Activated CD4-positive, CD25-positive, alpha-beta regulatory T cell treated with anti-CD3 and anti-CD28 coated beads, Interleukin-2, amount 50 U/mL, for 16 hours (primary cell): ENCODE results near the gene VARS2.

Experiments used
- DNase-seq: peaks from one replicate; pipeline ENCODE4 v3.0.0-alpha.2; 2020; ENCODE audit warnings: low read depth, low spot score

The VARS2 gene

GRCh38 chr6:30928677-30929076 lies 14.6 kb downstream of the VARS2 start:
- no peak for DNase-seq

DNA sequence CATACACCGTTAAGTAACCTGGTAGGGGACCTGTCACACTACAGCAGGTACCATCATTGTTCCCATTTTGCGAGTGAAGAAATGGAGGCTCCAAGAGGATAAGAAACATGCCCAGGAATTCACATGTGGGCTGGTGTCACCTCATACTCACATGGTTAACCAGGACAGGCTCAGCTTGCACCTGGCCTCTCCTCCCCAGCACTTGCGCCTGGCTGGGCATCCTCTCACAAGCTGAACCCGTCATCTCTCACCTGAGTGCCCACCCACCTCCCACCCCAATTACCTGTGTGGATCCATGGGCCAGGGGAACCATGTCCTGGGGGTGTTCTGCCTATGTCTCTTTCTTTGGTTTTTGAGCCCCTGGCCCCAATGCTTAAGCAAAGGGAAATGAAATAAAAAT lies 16.5 kb downstream of the VARS2 start:
- DNase-seq = no peak

GRCh38 chr6:30931272-30931671 lies 17.2 kb downstream of the VARS2 start:
- DNase-seq = no peak

DNA sequence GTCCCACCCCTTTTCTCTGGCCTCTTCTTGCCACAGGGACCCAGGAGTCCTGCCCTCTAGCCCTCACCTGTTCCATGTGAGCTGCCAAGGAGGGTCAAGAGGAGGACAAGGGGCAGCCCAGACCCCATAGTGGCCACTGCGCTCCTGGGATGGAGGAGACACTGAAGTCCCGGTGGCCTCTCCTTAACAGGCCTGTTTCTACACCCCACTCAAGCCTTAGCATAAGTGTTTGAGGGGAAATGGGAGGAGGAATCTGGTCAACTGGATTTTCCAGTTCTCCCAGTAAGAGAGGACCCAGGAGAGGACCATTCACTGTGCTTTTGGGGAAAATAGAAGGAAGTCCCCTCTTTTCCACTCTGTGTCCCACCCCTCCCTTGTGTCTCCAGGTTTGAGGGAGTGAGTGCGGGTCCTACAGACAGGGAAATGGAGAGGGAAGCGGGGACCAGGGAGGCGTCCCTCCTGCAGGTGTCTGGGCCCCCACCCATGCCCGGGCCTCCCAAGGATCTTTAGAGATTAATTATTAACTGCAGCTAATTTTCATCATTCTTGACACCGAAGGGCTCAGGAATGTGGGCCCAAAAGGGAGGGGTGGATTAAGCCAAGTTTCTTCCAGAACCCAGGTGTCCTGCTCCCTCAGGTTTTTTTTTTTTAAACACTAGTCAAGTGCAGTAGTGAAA lies 18.1 kb downstream of the VARS2 start, which contains the start of gene SFTA2:
TSS of gene SFTA2 (minus strand) at position 202 of the 677 bp plus-strand sequence. CDS start at position 128, 74 bp downstream.
- DNase-seq = no peak

DNA sequence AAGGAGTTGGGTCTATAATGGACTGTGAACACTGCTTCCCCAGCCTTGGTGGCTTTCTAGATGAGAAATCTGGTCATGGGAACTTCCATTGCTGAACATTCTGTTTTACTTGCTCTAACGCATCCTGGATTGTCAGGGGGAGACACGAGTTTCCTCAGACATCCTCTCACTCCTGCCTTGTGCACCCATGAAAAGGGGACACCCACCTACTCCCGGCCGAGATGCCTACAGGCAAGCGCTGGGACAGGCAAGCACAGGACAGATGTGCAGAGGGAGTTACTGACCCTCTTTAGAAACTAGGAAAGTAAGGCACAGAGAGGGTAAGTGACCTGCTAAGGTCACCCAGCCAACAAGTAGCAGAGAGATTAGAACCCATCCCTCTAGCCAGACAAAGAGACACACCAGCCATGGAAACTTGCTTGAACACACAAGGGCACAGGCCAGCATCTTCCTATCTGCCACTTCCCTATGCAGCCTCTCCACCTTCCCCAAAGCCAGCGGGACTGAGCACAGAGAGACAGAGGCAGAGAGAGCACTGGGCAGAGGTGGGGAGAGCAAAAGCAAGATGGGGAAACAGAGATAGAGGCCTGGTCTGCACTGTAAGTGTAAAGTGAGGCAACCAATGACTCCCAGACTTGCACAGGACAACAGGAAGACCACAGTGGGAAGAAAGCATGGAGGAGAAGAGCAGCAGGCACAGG lies 18.8 kb downstream of the VARS2 start:
- no peak for DNase-seq

- no peak for DNase-seq
Measured at GRCh38 chr6:30935018-30935417, 21.0 kb downstream of the VARS2 start.

- no peak for DNase-seq
Measured at GRCh38 chr6:30937265-30937664, 23.2 kb downstream of the VARS2 start.

DNA sequence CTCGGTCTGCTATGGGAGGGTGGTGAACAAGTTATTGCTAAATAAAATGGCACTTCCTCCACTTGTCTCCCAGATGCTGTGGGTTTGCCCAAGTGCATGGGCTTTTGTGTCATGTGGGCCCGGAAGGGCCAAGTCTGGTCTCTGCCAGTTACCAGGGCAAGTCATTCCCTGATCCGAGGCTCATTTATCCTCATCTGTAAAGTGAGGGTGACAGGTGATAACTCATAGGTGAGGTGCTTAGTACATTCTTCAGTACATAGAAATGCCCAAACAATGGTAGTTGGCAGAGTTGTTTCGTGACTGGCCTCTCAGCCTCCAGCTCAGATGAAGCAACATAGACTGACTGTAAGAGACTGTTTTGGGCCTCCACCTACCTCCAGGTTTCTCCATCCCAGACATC lies 24.7 kb downstream of the VARS2 start:
- DNase-seq = no peak

DNA sequence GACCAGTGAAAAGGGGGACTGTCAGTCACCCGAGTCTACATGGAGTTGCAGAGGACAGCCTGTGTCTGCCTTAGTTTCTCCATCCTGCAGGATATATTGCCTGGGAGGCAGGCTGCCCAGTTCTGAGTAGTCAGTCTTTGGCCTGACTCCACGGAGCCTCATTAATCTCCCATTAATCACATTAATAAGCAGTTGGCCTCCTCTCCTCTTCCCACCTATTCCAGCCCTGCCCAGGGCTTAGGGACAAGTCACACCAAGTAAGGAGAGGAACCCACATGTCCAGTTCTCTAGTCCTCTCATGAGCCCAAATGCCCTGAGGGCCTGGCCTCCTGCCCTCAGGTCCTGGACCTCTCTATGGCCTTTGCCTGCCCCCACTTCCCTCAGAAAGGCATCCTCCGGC lies 25.4 kb downstream of the VARS2 start:
- no peak for DNase-seq

DNA sequence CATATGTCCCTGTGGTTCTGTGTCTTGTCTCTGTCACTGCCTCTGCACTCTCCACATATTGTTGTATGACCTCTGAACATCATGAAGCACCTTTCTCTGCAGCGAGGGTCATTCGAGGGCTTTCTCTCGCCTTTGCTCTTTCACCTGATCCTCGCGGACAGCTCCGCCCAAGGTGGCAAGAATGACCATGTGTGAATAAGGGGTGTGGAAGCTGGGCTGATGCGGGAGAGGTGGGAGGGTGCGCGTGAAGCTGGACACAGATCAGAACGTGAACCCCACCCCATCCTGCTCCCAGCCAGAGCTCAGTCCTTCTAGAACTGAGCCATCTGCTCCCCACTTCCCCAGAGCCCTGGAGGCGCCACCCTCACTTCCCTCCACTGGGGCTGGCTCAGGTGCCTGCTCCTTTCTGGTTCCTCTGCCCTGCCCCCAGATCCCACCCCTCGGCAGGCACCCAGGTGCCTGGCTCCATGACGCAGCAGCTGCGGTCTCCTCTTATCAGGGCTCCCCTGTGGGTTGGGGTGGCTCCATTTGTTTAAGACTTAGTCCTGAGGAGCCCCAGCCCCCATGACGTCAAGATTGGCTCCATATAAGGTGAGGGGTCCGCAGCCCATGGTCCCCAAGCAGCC lies 26.4 kb downstream of the VARS2 start, which contains the start of gene MUCL3:
TSS of gene MUCL3 (plus strand) at position 613 of the 626 bp plus-strand sequence. CDS start 27 bp downstream, outside the sequence.
- no peak for DNase-seq

- no peak for DNase-seq
Measured at GRCh38 chr6:30942338-30943060, 28.5 kb downstream of the VARS2 start.

DNA sequence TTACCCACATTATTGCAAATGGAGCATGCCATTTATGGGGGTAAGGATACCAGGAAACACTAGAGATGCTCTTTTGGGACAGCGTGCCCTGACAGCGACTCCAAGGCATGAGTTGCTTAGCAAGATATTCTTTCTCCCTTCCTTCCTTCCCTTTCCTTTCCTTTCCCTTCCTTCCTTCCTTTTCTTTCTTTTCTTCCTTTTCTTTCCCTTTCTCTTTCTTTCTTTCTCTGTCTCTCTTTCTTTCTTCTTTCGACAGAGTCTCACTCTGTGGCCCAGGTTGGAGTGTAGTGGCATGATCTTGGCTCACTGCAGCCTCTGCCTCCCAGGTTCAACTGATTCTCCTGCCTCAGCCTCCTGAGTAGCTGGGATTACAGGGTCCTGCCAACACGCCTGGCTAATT lies 30.0 kb downstream of the VARS2 start:
- no peak for DNase-seq

- DNase-seq = no peak
Measured at GRCh38 chr6:30945281-30945680, 31.2 kb downstream of the VARS2 start.

DNA sequence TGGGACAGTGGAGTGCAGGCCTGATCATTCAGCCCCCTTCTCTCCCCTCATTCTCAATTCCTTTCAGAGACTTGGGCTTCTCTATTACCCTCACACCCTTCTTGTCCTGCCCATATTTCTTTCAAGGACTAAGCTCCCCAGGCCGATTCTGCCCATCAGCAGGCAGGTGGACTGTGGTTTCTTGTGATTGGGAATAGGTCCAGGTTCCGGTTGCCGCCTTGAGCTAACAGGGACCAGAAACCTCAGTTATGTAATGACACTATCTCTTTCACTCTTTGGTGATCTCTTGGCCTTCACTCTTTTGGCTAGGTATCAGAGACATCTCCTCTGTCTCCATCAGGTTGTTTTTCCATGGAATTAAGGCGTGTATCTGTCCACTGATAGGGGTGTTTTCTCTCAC lies 33.2 kb downstream of the VARS2 start:
- no peak for DNase-seq

- no peak for DNase-seq
Measured at GRCh38 chr6:30948811-30949210, 34.8 kb downstream of the VARS2 start.

DNA sequence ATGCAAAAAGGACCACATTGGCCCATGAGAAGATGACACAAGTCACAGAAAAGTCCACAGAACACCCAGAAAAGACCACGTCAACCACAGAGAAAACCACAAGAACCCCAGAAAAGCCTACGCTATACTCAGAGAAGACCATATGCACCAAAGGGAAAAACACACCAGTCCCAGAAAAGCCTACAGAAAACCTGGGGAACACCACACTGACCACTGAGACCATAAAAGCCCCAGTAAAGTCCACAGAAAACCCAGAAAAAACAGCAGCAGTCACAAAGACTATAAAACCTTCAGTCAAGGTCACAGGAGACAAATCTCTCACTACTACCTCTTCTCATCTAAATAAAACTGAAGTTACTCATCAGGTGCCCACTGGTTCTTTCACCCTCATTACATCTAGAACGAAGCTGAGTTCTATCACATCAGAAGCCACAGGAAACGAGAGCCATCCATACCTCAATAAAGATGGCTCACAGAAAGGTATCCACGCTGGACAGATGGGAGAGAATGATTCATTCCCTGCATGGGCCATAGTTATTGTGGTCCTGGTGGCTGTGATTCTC lies 38.0 kb downstream of the VARS2 start:
- DNase-seq = no peak

GRCh38 chr6:30954631-30955366 lies 40.8 kb downstream of the VARS2 start:
- DNase-seq = no peak

DNA sequence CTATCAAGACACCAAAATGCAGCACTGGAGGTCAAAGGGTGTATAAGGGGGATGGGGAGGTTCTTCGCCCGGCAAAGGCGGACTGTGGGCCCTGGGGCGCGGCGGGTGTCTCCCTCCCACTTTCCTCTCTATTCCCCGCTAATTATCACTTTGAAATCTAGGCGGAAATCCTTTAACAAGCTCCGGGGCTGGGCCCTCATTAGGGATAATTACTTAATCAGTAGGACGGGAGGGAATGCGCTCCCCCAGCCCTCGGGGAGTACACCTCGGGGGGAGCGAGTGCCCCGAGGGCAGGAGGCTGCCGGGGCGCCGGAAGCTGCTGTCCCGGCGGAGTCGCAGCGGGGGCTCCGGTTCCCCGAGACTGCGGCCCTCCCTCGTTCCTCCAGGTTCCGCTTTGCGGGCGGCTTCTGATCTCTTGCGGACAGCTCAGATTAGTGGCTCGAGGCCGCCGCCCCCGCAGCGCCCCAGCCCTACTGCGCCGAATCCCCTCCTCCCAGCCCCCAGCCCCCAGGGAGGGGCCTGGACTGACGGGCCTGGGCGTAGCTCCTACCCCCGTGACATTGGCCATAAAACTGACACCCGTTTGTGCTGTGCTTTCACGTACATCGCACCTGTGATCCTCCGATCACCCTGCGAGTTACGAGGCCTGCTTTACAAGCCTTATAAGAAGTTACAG lies 41.5 kb downstream of the VARS2 start:
- DNase-seq = peak; percentile 61

DNA sequence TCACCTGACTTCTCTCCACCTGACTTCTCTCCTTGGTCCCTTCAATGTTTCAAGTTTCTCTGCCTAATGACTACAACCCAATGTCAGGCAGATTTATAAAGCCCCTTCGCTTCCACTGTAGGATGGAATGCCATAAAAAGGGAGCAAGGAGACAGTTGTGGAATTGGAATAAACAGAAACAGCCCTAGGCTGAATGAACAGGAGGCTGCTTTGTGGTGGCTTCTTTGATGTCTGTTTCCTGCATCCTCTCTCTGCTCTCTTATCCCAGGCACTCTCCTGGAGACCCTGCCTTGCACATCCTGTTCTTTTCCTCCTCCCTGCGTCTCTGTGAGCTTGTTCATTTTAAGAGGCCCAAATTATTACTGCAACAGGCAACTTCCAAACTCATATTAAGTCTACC lies 43.7 kb downstream of the VARS2 start:
- DNase-seq = no peak

DNA sequence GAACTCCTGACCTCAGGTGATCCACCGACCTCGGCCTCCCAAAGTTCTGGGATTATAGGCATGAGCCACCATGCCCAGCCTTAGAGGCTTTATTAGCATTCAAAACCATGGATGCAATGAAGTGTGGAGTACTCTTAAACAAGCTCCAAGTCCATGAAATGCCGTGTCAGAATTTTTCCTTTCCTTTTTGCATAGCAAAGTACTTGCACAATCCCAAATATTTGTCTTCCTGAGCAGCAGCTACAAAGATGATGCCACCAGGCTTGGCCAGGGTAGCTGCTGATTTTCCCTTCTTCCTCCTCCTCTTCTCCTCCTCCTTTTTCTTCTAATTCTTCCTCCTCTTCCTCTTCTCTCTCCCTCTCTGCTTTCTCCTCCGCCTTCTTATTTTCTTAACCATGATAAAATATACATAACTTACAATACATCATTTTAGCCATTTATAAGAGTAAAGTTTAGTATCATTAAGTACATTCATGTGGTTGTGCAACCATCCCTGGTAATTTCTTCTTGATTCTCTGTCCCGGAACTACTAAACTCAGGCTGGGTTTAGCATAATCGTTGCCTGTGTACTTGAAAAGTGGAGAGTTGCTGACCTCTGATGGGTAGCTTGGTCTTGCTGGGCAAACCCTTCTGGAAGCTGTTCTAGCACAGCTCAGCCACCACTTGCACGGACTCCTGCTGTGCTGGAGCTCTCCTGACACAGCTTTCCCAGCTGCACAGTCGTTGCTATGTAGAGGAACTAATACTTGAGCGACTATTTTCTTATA lies 47.1 kb downstream of the VARS2 start:
- DNase-seq = no peak
